HG03558 (cell line): ENCODE measurements around the gene CDIP1.

ENCODE experiments used
- ATAC-seq: cut with Tn5 transposase; IDR thresholded peaks from one replicate; pipeline ENCODE4 v1.9.1; 2021; ENCODE audit warnings: moderate number of reproducible peaks; ENCODE audit not compliant: unreplicated experiment; ENCODE audit errors: extremely low read depth

The CDIP1 gene

DNA sequence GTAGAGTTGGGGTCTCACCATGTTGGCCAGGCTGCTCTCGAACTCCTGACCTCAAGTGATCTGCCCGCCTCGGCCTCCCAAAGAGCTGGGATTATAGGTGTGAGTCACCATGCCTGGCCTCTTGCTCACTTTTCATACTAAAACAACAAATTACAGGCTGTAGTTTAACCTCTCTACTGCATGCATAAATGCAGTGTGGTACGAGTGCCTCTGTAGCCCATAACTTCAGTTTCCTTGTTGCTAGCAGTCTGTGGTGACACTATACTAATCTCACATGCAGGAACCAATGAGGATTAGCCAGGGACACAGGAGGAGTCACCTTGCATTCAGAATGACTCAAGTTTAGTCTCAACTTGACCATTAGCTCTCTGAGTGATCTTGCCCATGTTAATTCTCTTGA, 42.3 kb downstream of the CDIP1 start:
- no peak for ATAC-seq

DNA sequence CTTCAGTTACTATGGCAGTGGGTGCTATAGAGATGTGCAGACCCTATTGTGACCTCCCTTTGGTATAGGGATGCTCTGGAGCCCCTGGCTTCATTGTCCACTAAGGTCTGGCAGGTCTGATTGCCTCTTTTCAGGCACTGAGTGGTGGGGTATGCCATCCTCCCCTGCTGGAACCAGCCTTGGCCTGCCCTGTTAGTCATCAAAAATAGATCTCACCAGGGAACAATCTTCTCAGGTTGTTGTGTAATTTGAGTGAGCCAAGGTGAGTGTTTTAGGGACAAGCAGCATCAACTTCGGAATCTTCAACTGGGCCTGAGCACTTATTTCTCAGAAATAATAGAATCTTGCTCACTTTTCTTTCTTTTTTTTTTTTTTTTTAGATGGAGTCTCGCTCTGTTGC, 42.8 kb downstream of the CDIP1 start:
- no peak for ATAC-seq

DNA sequence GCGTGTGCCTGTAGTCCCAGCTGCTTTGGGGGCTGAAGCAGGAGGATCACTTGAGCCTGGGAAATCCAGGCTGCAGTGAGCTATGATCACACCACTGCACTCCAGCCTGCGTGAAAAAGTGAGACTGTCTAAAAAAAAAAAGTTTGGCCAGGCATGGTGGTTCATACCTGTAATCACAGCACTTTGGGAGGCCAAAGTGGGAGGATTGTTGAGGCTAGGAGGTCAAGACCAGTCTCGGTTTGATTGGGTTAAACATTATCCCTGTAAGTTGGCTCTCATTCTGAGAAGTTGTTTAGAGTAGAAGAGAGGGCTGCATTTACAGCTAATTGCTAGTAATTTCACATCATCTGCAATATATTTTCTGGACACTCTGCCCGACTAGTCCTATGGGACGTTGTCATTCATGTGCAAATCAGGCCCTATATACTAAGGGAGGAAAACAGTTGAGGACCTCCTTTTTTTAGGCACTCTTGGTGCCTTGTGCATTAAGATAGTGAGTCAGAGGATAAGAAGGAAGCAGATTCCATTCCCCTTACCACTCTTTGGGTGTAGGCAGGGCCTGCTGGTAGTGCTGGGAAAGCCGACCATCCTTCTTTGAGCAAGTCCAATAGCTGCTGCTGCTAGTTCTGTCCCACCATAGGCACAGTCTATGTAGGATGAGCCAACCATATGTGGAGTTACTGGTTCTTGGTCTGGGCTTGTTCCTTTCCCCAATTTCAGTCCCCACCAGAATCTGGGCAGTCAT, 43.7 kb downstream of the CDIP1 start:
- no peak for ATAC-seq

DNA sequence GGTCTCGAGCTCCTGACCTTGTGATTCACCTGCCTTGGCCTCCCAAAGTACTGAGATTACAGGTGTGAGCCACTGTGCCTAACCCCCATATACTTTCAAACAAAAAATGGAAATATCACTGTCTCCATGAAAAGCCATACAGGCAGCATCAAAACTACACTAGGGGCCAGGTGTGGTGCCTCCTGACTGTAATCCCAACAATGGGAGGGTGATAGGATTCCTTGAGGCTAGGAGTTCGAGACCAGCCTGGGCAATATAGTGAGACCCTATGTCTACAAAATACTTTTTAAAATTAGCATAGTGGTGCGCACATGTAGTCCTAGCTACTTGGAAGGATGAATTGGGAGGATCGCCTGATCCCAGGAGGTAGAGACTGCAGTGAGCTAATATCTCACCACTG, 46.7 kb downstream of the CDIP1 start:
- ATAC-seq, result no peak

DNA sequence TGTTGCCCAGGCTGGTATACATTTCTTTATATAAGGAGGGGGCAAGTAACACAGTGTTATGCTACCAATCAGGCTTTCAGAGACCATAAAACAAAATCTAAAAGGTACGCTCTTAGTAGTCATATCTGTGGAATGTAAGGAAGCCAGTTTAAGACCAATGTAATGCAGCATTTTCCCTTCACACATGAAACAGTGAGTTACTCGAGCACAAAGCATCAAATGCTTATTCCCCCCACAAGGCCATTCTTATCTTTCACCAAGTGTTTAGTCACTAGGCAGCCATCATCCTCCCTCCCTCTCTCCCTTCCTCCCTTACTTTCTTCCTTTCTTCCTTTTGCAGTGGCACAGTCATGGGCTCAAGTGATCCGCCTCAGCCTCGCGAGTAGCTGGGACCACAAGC, 49.5 kb downstream of the CDIP1 start:
- no peak for ATAC-seq

DNA sequence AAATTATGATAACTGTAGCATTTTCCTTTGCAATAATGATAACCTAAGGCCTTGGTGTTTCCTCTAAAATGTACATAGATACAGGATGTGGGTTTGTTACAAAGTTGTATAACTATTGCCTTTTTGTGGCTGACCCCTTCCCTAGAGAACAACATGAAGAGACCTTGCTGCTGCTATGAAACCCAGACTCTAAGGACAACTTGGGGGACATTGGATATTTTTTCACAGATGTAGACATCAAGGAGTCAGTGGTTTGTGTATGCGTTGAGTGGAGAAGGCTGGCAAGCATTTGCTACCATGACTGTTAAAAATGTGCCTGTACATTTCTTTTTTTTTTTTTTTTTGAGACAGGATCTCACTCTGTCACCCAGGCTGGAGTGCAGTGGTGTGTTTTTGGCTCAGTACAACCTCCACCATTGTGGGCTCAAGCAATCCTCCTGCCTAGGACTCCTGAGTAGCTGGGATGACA, 50.0 kb downstream of the CDIP1 start:
- ATAC-seq, result no peak

DNA sequence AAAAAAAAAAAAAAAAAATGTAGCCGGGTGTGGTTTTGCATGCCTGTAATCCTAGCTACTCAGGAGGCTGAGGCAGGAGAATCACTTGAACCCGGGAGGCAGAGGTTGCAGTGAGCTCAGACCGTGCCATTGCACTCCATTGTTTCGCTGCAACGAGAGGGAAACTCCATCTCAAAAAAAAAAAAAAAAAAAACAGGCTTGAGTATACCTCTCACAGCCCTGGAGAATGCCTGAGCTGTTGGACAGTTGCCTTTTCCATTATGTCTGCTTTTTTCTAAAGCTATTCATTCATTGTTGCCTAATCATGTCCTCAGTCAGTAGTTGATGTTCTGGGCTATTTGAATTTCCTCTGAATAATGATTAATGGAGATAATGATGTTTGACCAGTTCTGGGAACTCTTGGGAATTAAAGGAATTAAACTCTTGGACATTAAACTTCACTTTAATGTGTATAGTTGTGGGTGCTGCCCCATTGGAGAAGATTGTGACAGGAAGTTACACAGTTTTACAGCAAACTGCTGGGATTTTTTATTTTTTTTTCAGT, 50.5 kb downstream of the CDIP1 start:
- ATAC-seq, result no peak

DNA sequence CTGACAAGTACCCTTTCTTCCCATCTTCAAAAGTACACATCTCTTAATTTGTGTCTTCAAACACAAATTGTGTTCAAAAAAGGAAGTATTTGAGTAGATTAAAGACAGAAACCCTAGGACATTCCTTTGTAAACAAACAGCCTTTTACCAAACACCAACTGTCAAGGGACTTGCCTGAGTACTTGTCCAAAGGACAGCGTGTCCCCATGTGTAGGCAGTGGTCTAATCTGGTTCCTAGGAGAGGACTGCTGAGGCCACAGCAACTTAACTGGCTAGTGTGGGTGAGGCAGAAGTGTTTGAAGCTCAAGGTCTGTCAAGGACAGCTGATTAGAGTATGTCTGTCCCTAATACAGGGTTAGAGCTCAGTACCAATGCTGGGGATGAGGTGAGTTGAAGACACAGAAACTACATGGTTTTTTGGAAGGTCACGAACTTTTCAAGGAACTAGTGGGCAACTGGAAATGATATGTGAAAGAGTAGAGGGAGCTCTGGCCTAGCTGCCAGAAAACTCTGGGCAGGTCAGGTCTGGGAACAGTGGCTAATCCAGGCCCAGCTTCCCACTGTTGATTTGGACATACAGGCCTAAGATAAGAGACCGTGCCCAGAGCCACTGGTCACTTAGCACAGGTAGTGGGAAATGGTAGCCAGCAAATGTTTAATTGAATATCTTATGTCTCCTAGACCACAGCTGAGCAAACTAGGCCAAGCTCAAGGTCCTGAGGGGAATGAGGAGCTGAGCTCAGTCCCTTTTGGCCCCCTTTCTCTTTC, 52.3 kb downstream of the CDIP1 start:
- ATAC-seq, result no peak

DNA sequence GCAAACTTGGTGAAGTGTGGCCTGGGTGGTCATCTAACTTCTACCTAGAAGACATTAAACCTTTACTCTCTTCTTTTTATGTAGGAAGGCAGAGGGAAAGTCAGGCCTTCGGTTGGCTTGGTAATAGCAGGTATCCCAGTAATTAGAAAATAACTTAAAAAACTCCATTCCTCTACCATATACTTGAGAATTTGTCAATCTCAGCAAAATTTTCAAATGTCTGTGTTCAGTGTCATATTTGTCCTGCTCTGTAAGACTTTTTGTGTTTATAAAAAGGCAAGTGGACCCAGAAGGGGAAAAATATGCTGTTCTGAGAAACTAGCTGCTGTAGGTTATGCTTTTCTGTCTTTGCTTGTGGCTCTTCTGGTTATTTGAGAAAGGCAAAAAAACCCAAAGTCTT, 56.6 kb downstream of the CDIP1 start:
- ATAC-seq, result no peak

DNA sequence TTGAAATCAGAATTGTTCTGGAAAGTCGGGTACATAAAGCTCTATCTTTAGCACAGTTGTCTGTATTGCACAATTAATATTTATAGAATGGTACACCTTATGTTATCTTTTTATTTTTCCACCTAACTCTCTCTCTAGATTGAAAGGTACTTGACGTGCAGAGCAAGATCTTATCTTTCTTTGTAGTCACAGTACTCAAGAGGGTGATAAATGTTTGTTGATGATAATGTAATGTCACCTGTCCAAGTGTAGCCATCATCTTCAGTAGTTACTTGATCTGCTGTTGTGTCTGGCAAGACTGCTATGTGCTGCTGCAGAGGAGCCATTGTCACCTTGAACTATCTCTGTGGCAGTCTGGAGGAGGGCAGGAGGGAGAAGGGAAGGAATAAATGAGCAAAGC, 57.0 kb downstream of the CDIP1 start:
- ATAC-seq, result no peak

DNA sequence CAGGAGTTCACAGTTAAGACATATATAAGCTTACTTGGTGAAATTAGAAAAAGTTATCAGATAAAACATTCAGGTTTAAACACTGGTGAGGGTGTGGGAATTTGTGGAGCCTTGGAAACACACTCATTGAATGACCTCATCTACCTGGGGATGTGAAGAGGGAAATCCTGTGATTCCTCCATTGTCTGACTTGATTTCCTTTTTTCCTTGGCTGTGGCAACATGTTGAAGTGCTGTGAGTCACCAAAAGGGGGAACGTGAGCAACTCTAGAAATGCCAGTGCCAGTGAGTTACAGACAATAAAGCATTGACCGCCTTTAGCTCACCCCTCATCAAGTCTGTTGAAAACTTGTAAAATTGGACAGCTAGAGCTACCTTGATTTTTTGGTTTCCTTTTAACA, 60.6 kb downstream of the CDIP1 start:
- no peak for ATAC-seq

DNA sequence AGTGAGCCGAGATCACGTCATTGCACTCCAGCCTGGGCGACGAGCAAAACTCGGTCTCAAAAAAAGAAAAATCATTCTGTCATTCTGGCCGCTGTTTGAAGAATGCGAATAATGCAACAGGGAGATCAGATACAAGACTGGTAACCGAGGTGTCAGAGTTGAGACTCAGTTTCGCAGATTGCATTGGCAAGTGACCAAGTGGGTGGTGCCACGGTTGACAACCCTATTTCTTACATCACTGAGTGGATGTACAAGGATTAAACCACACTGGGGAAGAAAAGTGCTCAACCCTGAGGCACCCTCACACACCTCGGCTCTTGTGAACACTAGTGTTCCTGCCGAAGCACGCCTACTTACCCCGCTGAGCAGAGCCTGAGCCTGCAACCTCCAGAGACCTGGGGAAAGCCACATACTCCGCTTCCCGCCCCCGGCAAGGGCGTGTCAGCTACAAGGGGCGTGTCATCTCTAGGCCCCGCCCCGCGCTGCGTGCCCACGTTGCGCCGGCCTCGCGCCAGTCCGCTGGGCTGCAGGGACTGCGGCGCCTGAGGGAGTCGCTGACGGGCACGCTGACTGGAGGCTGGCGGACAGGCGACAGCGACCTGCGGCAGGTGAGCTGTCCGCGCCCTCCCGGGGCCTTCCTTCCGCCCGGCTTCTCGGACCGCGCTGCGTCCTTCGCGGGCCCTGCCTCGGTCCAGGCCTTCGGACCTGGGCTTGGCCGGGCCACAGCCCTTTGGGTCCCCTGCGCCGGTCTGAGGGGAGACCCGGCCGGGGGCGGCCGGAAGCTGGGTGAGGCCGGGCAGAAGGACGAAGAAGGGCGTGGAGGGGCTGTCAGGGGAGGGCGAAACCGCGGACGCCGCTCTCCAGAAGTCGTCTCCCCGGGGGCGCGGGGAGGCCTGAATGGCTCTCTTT, 62.4 kb downstream of the CDIP1 start, which contains the start of gene HMOX2:
HMOX2 (plus strand) TSS at position 519 of the 909 bp plus-strand sequence. CDS start 29,127 bp downstream, outside the sequence.
- peak; percentile 77 for ATAC-seq

DNA sequence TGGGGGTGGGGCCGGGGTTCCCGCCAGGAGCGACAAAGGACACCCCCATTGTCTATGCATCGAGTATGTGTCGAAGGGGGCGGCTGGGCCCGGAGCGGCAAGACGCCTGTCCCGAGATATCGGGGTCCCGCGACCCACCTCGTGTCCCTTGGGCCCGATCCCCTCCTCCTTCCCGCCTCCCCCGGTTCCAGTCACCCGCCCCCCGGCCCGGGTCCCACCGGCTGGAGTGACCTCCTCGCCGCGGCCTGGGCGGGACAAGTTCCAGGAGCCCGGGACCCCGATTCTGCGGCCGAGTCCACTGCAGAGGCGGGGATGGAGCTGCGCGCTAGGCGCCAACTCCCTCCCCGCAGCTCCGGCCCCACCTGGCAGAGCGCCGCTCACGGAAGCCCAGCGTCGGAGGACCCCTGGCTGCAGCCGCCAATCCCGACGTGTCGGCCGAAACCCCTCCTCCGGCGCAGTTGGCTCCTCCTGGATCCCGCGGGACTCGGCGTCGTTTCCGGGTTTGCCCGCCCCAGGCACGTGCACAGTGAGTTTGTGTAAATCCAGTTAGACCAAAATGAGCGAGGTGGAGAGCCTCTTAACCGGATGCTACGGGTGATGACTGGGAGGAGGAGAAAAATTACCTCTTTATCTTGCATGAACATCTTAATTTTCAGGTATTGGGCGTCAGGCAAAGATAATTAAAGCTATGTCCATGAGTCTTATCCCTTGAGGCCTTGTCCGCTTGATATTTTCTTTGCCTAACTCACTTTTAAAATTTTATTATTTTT, 64.2 kb downstream of the CDIP1 start, which contains the start of gene NMRAL1:
NMRAL1 (minus strand) TSS at position 434 of the 770 bp plus-strand sequence. CDS start 493 bp downstream, outside the sequence.
- ATAC-seq, result no peak

DNA sequence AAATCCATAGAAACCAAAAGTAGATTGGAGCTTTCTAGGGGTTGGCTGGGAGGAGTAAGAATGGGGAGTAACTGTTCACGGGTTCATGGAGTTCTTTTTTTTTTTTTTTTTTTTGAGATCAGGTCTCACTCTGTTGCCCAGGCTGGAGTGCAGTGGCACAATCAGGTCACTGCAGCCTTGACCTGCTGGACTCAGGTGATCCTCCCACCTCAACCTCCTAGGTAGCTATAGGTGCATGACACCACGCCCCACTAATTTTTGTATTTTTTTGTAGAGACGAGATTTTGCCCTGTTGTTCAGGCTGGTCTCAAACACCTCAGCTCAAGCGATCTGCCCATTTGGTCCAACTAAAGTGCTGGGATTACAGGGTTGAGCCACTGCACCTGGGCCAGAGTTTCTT, 65.7 kb downstream of the CDIP1 start:
- ATAC-seq, result no peak

DNA sequence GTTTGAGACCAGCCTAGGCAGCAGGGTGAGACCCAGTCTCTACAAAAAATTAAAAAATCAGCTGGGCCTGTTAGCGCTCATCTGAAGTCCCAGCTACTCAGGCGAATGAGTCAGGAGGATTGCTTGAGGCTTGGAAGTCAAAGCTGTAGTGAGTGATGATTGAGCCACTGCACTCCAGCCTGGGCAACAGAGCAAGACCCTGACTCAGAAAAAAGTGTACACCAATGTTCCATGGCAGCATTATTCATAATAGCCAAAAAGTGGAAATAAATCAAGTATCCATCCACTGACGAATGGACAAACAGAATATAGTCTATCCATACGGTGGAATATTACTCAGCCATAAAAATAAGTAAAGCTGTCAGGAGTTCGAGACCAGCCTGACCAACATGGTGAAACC, 66.7 kb downstream of the CDIP1 start:
- no peak for ATAC-seq

DNA sequence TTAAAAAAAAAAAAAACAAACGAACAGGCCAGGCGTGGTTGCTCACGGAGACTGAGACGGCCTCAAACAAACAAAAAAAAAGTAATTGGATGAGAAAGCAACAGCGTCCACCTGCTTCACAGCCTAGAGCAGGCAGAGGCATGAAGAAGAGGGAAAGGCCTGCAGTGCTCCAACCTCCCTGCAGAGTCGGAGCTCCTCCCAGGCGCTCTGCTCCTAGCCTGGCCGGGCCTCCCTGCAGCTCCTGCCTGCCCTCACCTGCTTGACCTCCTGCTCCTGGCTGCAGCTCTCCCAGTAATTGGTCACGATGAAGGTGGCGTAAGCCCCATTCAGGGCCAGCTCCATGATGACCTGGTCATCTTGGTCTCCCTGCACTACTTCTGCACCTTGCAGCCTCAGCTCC, 69.6 kb downstream of the CDIP1 start:
- ATAC-seq, result no peak

DNA sequence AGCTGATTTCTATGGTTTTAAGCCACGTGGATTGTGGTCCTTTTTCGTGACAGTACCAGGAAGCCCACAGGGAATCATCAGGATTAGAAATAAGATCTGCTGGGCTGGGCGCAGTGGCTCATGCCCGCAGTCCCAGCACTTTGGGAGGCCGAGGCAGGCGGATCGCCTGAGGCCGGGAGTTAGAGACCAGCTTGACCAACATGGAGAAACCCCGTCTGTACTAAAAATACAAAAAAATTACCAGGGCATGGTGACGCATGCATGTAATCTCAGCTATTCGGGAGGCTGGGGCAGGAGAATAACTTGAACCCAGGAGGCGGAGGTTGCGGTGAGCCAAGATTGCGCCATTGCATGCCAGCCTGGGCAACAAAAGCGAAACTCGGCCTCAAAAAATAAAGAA, 70.7 kb downstream of the CDIP1 start:
- ATAC-seq, result no peak

DNA sequence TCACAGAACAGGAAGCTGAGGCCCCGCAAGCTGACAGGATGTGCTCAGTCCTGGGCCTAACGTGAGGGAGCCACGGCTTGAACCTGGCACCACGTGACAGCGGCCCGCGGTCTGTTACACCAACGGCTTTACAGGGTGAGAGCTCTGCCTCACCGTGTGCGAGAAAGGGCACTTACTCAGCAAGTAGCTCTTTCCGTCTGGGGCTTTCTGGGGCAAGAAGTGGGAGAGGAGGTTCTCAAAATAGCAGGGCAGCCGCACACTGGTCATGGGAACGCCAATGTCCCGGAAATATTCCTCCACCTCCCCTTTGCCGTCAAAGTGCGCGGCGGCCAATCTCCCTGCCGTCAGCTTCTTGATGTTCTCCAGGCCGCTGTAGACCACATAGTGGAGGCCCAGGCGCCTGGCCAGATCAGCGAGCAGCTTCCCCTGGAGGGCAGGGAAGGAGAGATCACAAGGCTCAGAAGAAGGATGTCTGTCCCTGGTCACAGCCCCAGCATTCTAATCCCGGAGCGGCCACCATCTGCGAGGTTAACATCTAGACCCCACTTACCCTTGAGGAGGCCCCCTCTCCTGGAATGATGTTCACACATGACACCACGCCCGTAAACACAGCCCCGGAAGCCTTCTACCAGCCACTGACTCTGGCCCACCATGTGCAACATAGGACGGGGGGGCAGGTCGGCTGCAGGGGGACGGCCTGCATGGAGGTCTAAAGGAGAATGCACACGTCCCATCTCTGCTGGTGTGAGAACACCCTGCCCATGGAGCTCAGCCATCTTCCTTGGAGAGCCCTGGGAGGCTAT, 72.4 kb downstream of the CDIP1 start:
- ATAC-seq, result no peak
